BE2C (cell line): ENCODE data around the gene PI16.

Experiments used
- DNase-seq: peaks from one replicate; pipeline ENCODE4 v3.0.0-alpha.2; 2020
- H3K27me3 ChIP-seq: fragments of 250-450 bp; sonication (Bioruptor Pico); 2 replicates; pipeline ENCODE4 v1.5.1; 2020; ENCODE audit warnings: mild to moderate bottlenecking
- H3K36me3 ChIP-seq: fragments of 250-450 bp; sonication (Bioruptor Pico); 2 replicates; pipeline ENCODE4 v1.5.1; 2020; ENCODE audit warnings: mild to moderate bottlenecking
- H3K4me1 ChIP-seq: fragments of 250-450 bp; sonication (Bioruptor Pico); 2 replicates; pipeline ENCODE4 v1.5.1; 2020
- H3K4me3 ChIP-seq: 2 replicates; pipeline ENCODE4 v1.5.1; 2011; ENCODE audit warnings: low read depth, low read length
- H3K9me3 ChIP-seq: fragments of 250-450 bp; sonication (Bioruptor Pico); 2 replicates; pipeline ENCODE4 v1.5.1; 2020
- TF ChIP-seq, protein P1 (sequence below): IDR thresholded peaks from 2 replicates; pipeline ENCODE4 v1.5.1; 2012; ENCODE audit warnings: mild to moderate bottlenecking, low read depth, low read length

PI16 gene

DNA sequence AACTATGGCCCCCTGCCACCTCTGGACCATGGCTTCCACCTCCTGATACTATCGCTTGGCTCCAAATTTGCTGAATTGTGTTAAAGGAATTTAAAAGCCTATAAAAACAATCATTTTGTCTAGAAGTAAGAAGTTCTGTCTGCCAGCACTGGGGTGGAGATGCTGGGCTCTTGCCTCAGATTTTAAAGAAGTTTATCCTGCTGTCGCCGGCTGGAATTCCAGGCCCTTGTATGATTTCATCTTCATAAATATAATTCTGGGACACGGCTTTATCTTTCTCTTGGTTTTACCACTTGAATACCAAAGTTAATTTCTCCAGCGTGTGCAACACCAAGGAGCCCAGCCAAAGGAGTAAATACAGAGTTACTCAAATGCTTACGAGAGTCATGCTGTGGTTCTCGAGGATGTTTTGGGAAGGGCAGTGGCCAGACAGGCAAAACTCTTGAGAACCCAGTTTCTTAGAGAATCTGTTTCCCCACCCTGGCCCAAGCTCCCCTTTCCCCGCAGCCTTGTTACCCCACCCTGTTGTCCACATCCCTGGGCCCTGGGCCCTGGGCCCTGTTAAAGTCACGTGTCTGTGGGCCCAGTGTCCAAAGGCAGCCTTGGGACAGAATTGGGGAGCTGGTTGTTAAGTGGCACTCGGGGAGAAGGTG lies 36.9 kb upstream of the PI16 start:
- Histone ChIP-seq H3K9me3 (no peaks in the 10 kb centered on the region), H3K36me3 (peaks cover 45% of the 10 kb centered on the region), H3K27me3 (no peaks in the 10 kb centered on the region), H3K4me1 (no peaks in the 10 kb centered on the region), H3K4me3 (no peak overlapping the region)
- no peak for DNase-seq
- TF ChIP-seq, protein P1, sequence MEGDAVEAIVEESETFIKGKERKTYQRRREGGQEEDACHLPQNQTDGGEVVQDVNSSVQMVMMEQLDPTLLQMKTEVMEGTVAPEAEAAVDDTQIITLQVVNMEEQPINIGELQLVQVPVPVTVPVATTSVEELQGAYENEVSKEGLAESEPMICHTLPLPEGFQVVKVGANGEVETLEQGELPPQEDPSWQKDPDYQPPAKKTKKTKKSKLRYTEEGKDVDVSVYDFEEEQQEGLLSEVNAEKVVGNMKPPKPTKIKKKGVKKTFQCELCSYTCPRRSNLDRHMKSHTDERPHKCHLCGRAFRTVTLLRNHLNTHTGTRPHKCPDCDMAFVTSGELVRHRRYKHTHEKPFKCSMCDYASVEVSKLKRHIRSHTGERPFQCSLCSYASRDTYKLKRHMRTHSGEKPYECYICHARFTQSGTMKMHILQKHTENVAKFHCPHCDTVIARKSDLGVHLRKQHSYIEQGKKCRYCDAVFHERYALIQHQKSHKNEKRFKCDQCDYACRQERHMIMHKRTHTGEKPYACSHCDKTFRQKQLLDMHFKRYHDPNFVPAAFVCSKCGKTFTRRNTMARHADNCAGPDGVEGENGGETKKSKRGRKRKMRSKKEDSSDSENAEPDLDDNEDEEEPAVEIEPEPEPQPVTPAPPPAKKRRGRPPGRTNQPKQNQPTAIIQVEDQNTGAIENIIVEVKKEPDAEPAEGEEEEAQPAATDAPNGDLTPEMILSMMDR: no peak

DNA sequence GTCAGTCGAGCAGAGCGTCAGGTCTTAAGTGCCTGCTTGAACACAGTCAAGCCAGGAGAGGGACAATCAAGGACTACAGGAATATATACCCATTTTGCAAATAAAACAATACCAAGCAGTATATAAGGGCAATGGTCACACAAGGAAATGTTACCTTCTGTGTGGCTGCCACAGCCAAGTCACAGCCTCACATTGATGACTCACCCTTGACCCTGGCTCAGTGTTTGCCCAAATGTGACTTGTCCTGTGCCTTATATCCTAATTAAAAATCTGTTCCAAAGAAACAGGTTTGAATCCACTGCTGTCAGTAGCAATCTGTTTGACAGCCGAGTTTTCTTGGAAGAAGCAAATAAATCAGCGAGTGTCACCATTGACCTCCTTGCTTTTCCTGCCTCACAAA lies 34.5 kb upstream of the PI16 start:
- H3K27me3 ChIP-seq: no peaks in the 10 kb centered on the region
- H3K36me3 ChIP-seq: peaks cover 30% of the 10 kb centered on the region

DNA sequence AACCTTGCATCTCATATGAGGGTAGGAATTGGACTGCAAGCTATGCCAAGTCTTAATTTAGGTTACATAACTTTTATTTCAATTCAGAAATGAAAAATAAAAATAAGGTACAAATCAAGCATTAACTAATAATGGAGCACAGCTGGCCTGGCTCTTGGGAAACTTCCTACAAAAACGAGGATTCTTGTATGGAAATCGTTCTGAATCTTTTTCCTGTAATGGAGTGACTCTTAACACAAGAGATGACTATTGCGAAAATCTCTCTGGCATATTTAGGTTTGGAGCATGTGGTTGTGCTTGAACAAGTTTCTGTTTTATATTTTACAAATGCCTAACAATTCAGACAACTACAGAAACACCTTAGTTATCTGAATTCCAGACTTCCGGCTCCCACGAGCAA lies 34.0 kb upstream of the PI16 start:
- Histone ChIP-seq H3K27me3 (no peaks in the 10 kb centered on the region), H3K4me1 (no peaks in the 10 kb centered on the region), H3K36me3 (peaks cover 25% of the 10 kb centered on the region), H3K4me3 (no peak overlapping the region), H3K9me3 (no peaks in the 10 kb centered on the region)
- TF ChIP-seq, protein P1: no peak
- no peak for DNase-seq

More for the DNA sequence above, 34.5 kb upstream of the PI16 start:
- TF ChIP-seq, protein P1: no peak
- H3K4me3 ChIP-seq: no peak overlapping the region
- H3K9me3 ChIP-seq: no peaks in the 10 kb centered on the region
- DNase-seq: no peak
- no peaks in the 10 kb centered on the region for H3K4me1 ChIP-seq

DNA sequence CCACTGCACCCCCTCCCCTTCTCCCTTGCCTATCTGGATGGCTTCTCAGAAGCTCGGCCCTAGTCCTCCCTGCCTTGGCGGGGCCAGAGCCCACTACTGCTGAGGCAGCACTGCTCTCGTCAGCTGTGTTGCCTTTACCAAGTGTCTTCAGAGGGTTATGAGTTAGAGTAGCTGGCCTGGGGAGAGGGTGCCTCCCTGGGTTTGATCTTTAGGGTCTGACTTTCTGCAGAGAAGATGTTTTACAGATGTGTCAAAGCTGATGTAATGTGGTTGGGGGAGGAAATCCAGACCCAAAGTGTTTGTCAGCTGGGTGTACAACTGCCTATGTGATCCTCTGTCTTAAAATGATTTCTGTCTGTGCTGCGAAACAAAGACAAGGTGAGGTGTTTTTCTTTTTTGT lies 30.4 kb upstream of the PI16 start:
- Histone ChIP-seq H3K4me1 (peaks cover 16% of the 10 kb centered on the region), H3K9me3 (no peaks in the 10 kb centered on the region), H3K27me3 (no peaks in the 10 kb centered on the region), H3K4me3 (no peak overlapping the region), H3K36me3 (peaks cover 5% of the 10 kb centered on the region)
- DNase-seq: no peak
- TF ChIP-seq, protein P1: no peak

DNA sequence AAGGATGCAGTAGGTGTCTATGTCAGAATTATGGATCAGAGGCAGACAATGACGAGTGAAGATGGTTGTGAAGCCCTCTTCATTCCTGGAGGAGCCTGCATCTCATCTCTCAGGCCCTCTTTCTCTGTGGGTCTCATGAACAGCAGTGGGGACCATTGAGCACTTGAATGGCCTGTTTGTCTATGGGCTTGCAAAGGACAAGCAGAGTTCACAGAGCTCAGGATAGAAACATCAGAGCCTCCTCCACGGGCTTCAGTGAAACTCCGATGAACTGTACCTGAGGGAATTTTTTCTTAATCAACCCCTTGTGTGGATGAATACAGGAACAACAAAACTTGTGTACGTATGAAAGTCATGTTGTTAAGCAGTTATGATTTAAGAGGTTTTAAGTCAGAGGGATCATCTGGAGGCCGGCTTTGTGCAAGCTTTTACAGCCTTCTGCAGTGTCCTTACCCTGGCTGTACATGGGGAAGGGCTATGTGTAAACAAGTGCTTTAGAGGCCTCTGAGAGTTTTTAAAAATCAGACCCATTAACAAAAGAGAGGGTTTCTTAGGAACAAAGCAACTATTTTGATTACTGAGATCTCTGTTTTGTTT lies 29.7 kb upstream of the PI16 start:
- H3K4me1 ChIP-seq: peaks cover 16% of the 10 kb centered on the region
- no peaks in the 10 kb centered on the region for H3K9me3 ChIP-seq
- peaks cover 5% of the 10 kb centered on the region for H3K36me3 ChIP-seq
- H3K27me3 ChIP-seq: no peaks in the 10 kb centered on the region
- no peak overlapping the region for H3K4me3 ChIP-seq
- TF ChIP-seq, protein P1: no peak
- no peak for DNase-seq

DNA sequence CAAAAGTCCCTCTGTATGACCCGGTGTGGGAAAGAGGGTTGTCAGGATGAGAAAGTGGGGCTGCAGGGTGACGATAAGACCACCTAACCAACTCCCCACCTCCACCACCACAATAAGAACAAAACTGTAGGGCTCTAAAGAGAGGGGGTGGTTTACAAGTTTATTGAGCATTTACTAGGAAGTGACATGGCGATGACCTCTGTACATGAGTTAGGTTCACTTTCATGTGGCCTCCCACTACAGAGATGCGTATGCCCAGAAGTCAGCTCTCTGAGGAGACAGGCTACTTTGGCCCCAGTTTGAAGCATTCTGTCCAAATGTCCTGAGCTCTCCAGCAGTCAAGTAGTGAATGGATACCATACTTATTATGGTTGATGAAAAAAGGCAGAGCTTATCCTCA lies 28.7 kb upstream of the PI16 start:
- H3K36me3 ChIP-seq: no peaks in the 10 kb centered on the region; the same call in 1 of the 2 replicates
- peaks cover 16% of the 10 kb centered on the region for H3K4me1 ChIP-seq
- no peak for DNase-seq
- H3K27me3 ChIP-seq: no peaks in the 10 kb centered on the region
- no peaks in the 10 kb centered on the region for H3K9me3 ChIP-seq
- TF ChIP-seq, protein P1: no peak
- no peak overlapping the region for H3K4me3 ChIP-seq
